GM18502 (cell line): Measurements from ENCODE around the gene SIPA1L2.

Experiments
- ATAC-seq: cut with Tn5 transposase; IDR thresholded peaks from one replicate; pipeline ENCODE4 v1.9.1; 2021; ENCODE audit warnings: mild to moderate bottlenecking; ENCODE audit not compliant: unreplicated experiment, poor library complexity

Gene SIPA1L2

DNA sequence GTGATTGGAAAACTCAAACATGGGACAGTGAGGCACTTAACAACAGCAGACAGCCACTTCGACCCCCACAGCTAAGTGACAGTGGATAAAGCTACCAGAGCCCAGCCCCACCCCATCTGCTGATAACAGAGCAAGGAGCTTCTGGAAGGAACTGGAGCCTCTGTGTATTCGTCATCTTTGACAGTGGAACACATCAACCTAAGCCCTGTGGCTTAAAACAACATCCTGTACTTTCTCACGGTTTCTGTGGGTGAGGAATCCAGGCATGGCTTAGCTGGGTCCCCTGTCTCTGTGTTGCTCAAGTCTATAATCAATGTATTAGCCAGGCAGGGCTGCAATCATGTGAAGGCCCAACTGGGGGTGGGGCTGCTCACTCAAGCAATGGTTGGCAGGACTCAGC, 18.4 kb upstream of the SIPA1L2 start:
- no peak for ATAC-seq

DNA sequence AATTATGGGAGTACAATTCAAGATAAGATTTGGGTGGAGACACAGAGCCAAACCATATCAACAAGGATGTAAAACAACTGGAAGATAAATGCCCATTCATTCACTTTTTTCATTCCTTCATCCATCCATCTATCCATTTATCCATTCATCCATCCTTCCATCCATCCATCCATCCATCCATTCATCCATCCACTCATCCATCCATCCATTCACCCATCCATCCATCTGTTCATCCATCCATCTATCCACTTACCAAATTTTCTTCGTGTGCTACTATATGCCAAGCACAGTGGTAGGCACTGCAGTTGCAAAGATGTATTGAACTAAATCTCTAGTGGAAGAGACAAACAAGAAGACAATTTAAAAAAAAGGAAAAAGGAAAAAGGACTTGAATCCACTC, 14.3 kb upstream of the SIPA1L2 start:
- no peak for ATAC-seq

DNA sequence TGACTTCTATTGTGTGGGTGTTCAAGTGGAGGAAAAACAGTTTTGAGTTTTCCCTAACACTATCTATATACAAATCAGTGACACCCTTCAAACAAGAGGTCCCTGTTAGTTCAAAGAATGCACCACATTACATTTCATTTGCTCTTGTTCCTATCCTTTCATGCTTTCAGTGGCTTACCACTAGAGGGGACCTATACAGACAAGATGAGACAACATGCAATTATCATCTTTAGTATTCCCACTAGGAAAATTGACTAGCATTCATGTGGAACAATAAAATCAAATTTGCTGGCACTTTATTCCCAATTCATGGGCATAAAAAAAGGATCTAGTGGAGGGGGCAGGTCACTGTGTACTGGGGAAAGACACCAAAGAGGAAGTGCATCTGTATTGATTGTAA, 13.3 kb upstream of the SIPA1L2 start:
- no peak for ATAC-seq

DNA sequence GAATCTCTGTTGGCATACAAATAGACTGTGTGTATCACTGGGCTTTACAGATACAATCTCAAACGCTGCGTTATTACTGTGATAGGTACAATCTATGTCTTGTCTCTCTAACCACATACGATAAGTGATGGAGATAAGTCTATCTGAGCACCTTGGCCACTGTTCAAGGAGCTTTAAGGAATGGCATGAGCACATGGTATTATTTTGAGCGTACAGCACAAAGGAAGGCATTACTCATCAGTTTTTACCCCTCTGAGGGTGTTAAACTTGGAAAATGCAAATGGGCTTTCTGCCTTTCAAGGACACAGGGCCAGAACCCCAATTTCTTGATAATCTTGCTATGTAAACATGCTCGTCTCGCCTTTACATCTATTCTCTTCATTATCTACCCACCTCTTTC, 11.6 kb upstream of the SIPA1L2 start:
- no peak for ATAC-seq

DNA sequence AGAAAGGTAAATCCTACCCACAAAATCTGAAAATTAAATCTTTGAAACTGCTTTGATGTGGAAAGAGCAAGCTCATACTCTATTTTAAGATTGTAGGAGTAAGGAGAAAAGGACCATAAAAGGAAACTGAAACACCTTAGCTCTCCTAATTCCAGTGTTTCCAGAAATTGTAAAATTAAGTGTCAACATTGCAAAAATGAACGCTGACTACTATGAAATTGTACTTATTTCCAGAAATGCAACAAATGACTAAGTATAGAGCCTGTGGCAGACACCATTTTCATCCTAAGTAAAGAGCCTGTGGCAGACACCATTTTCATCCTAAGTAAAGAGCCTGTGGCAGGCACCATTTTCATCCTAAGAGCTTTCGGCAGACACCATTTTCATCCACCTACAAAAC, 6.9 kb upstream of the SIPA1L2 start:
- ATAC-seq = no peak

DNA sequence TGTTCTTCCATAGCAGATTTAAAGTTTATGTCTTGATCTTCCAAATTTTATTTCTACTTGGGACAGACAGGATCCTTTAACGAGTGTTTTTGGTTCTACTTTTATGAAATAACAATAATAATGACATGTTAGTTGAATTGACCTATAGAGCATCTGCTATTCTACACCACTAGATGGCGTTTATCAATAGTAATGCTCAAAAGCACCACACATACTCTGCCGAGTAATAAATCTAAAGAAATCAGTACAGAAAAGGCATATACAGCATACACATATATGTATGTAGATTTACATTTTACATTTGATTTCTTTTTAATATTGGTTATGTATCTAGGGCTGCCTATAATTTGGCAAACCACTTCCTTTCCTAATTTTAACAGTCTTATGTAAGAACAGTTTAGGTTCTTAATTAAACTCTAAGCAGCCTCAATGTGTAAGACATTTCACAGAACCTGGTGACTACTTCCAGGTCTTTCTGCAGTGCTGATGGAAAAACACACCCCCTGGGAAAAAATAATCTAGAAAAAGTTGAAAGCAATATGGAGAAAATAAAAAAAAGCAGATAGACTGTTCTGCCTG, 5.9 kb upstream of the SIPA1L2 start:
- peak; percentile 74 for ATAC-seq

DNA sequence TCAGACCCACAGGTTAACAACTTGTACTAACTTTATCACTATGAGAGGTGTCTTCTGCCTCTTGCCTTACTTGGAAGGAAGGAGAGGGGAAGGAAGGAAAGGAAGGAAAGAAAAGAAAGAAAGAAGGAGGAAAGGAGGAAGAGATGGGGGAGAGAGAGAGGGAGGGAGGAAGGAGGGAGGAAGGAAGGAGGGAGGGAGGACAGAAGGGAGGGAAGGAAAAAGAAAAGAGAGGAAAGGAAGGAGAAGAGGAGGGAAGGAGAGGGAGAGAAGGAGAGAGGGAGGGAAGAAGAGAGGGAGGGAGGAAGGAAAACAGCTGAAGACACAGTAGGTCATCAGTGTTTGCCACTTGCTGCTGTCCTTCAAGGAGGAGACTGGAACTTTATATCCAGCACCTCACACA, 5.3 kb upstream of the SIPA1L2 start:
- ATAC-seq = no peak

DNA sequence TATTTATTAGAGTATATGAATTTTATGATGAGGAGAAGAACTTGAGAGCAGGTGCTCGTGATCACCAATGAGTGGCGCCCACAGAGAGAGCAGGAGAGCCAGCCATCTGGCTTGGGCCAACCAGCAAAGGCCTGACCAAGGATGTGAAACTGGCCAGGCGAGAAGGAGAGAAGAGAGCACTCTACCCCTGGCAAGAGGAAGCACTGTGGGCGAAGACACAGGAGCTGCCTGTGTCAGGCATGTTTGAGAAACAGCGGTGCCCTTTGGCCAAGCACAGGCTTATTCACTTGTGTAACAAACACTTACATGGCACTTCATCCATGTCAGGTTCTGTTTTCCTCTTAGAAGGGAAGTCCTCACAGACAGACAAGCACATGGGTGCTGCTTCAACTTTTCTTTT, 4.2 kb upstream of the SIPA1L2 start:
- ATAC-seq = no peak

DNA sequence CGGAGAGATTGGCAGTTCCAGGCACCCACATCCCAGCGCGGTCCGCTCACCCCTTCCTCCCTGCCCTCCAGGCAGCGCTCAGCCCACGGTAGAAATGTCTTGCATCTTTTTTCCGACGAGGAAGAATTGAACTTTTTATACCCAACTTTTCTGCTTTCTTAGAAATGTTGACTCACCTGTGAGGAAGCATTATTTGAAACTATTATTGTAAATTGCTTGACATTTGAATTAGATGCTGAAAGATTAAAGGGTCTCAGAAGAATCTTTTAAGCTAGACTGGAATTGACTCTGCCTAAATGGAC, 912 bp upstream of the SIPA1L2 start:
- ATAC-seq = no peak

DNA sequence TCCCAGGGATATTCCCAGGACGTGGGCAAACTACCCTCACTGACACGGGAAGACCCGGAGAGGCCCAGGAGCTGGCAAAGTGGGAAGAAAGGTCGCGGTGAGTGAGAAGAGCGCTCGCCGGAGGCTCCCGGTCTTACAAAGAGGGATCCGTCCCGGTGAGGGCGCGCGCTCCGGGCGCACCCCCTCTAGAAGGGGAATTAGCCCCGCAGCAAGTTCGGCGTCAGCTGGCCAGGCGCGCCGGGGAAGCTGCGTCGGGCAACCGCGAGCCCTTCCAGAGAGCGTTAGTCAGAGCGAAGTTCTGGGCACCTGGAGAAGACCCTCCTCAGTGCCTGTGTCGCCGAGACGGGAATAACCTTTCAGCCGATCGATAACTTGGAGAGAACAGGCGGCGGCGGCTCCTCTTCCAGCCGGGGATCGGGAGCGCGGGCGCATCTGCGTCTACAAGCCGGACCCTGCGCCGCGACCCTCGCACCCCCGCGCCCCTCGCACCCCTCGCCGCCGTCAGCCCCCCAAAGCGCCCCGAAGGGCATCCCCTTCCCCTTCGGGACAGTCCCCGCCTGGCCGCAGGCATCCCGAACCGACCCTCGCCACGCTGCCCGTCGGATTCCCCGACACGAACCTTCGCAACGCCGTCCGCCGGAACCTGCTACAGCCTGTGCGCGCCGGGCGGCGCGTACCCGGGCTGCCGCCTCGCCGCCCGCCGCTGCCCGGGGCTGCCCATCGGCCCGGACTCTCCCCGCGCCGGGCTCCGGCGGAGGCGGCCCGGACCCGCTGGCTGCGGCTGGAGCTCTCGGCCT, 485 bp downstream of the SIPA1L2 start:
- peak; percentile 61 for ATAC-seq

DNA sequence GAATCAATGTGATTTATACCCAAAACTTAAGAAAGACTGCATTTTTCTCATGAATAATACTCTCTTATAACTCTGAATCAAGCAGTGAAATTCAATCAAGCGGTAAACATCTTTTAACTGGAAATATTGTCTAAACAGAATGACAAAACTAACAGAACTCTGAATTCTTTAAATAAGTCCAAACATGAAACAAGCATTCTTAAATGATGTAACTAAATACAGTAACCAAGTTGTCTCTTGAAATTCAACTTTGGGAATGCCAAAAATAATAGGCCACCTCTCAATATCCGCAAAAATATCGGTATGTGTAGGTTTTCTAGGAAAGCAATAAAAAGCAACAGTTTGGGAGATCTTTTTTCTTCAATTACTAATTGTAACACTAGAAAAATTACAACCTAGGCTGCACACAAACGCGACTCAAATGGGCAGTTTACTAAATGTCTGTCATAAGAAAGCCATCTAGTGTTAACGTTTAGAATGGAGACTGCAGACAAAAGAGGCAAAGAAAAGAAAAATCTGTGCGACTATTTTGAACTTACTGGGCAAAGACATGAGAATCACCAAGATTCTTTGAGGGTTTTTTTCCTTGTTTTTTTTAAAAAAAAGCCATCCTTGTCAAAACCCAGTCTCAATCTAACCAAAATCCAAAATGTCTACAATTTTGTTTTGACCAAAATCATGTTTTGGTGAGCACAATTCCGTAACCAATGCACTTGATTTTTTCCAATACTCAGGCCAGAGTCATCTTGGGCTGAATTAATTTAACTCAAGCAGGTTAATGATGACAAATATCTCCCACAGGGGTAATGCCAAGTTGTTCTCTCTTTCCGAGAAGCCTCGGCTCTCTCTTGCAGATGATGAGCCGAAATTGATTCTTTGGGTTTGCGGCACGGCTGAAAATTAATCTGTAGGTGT, 1.3 kb downstream of the SIPA1L2 start:
- ATAC-seq = no peak

DNA sequence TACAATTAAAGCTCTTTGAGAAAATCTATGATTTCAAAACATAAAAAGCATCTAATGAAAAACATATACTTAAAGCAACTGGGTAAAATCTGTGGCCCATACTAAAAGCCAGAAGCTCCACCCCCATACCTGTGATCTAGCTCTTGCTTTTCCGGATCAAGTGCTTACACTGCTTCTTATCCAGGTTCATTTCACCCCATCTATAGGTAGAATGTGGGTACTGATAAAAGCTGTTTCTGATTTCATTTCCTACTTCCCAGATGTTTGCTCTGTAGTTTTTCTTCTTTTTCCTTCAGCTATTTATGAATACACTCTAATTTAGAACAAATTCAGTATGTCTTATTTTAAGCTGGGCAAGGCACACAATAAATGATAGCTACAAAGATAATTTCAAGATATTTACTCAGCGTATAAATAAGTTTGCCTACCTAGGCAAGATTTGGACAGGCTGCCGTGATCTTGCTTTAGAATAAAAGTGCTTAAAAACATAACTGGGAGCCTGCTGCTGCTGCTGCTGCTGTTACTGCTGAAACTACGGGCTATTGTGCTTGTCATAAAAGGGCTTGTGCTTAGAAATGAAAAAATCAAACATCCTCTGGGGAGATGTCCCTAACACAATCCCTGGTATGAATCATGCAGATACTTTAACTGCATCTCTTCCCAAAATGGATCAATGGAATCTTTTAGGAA, 2.1 kb downstream of the SIPA1L2 start:
- ATAC-seq = no peak

DNA sequence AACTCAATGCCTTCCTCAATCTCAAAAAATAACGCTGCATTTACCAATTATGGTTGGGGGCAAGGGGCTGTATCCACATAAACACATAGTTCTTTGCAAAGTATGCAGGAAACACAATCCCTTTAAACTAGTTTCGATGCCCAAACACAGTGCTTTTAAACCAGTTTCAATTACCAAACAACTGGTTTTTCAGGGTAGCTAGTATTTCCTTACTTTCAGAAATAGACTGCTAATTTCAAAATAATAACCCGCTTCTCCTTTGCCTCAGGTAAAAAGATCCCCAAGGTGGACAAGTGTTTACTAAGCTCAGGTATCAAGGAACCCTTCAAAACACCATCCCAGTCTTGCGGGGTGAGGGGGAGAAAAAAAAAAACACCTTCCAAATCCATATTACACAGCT, 2.8 kb downstream of the SIPA1L2 start:
- no peak for ATAC-seq

DNA sequence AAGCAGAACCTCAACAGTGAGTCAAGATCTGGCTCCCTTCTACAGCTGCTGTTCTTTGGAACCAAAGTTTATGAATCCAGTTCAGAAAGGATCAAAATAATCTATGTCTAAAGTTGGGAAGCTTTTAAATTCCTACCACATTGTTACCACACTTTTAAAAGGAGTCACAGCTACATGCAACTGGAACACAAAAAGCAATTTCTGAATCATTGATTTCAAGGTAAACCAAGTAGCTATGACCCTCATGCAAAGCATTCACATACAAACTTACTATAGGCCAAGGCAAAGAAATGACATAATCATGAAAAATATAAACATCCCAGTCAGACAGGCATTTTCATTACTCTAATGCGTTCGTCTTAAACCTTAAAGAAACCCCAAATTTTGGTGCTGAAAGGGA, 3.5 kb downstream of the SIPA1L2 start:
- no peak for ATAC-seq

DNA sequence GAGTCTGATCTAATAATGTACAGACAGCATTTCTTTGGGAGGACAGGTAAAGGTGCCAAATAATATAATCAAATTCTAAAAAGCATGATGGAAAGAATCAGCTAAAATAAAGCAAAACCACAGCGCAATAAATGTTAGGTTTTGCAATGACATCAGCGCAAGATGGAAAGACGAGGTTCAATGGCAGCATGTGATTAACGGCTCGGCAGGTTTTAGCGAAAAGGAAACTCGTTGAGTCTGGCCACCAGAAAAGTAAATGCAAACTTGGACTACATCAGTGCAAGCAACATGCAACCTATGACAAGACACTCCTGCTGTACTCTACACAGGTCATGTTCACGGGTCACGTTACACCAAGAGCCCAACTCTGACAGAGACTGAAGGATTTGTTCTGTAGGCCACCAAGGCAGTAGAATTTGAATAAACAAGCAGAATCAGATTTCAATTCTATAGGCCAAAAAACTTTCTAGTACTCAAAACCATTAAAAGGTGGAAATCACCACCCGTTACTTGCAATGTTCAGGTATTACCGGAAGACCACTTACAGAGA, 4.5 kb downstream of the SIPA1L2 start:
- ATAC-seq = no peak

DNA sequence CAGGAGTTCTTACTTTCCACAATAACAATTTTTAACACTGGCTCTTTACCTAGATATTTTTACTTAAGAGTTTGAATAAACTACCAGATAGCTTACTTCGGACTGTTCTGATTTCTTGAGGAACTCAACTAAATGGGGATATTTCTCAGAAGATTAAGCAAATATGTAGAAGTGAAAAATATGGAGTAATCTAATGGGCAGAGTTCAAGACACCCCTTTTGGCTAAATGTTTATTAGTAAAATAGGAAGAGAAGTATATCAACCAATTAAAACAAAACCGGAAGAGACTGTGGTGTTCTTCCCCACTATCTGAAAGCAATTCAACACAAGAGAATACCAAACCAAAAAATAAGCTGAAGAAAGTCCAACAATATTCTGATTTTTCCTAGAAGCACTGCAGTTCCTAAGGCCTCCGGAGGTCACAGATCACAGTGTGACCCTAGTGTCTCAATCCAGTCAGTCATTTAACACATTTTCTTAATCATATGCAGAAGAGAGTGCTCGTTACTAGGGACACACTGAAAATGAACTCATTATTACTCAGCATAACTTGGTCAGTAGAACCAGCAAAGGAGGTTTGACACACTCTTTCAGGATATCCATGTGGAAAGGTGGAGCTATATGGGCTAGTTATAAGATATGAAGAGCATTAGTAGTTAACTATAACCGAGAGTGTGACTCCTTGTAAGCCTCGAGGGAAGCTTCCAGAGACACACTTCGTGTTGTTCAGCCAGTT, 5.2 kb downstream of the SIPA1L2 start:
- no peak for ATAC-seq

DNA sequence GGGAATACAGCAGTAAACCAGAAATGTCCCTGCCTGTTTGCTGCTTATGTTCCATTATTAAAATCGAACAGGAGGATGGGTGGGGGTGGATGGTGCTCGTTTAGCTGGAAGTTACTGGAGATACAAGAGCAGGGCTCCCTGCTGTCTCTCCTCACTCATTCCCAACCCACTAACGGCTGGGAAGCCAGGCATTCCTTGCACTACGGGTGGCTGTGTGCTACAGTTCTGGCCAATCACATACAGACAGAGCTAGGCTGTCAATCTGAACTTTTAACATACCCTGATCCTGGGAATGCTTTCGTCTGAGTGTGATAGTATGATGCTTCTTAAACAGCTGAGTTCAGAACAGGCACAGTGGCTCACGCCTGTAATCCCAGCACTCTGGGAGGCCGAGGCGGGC, 7.0 kb downstream of the SIPA1L2 start:
- no peak for ATAC-seq

DNA sequence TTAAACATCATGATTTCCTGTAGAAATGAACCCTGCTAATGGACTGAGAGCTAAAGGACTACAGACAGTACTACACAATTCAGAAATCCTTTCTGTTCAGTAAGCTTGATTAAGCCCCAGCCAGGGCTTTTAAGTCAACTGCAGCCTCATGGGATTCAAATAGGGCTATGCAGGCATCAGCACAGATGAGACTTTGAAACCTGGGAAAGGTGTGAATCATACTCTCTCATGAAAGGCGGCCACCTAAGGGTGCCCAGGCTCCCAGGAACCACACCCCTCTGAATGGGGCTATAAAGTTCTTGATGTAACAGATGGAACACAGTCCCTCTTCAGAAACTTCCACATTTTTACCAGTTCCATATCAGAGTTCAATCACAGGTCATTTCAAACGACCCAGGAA, 7.6 kb downstream of the SIPA1L2 start:
- no peak for ATAC-seq

DNA sequence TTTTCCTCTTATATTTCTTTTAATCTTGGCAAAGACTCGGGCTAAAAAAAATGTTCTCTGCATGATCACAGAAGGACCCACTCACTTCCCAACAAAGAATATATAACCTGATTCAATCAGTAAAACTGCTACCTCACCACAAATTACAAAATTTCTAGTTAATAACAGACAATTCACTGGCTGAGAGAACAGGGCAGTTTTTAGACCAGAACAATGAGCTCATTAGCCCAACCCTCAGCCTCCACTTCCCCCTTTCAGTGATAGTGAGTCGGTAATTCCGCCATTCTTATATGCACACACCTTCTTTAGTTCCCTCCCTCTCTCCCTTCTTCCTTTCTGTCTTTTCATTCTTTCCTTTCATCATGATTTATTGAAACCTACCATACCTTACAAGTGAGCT, 8.9 kb downstream of the SIPA1L2 start:
- no peak for ATAC-seq
